ENCODE data around the gene COL4A6. TPM values are rescaled to one million over a fixed set of nuclear protein-coding genes. Genes with fewer than 3 reads are reported as not detected.

The COL4A6 gene
- total and polyA plus RNA-seq, 9 donors, result 3.3 to 32.1 (median 11.7) TPM

DNA sequence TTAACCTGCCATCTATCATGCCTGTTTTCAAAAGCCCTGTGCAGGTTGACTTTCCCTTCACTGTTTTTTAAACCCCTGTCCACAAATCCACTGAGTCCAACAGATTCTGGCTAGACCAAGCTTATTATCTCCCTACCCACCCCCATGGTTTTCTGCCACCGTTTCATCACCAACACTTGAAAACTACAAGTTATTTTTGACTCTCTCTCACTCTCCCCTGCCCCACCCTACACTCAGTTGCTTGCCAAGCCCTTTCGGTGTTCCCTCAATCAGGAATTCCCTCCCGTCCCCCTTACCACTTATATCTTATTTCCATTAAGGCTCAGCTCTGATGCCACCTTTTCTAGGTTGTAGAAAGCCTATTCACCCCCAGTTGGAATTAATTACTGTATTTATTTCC, 316.9 kb downstream of the COL4A6 start:
- 40 to 46% (median 46%) methylated on average over 3 of the region's 3 CpGs for WGBS, 3 donors
- TF ChIP-seq EP300 (IDR thresholded peaks at IDR 0.05) (no peak), POLR2A (IDR thresholded peaks at IDR 0.05) (no peak)
- TF ChIP-seq, protein P1, sequence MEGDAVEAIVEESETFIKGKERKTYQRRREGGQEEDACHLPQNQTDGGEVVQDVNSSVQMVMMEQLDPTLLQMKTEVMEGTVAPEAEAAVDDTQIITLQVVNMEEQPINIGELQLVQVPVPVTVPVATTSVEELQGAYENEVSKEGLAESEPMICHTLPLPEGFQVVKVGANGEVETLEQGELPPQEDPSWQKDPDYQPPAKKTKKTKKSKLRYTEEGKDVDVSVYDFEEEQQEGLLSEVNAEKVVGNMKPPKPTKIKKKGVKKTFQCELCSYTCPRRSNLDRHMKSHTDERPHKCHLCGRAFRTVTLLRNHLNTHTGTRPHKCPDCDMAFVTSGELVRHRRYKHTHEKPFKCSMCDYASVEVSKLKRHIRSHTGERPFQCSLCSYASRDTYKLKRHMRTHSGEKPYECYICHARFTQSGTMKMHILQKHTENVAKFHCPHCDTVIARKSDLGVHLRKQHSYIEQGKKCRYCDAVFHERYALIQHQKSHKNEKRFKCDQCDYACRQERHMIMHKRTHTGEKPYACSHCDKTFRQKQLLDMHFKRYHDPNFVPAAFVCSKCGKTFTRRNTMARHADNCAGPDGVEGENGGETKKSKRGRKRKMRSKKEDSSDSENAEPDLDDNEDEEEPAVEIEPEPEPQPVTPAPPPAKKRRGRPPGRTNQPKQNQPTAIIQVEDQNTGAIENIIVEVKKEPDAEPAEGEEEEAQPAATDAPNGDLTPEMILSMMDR (IDR thresholded peaks at IDR 0.05), result no peak
- H3K9me3 ChIP-seq, result no peaks in the 10 kb centered on the region

DNA sequence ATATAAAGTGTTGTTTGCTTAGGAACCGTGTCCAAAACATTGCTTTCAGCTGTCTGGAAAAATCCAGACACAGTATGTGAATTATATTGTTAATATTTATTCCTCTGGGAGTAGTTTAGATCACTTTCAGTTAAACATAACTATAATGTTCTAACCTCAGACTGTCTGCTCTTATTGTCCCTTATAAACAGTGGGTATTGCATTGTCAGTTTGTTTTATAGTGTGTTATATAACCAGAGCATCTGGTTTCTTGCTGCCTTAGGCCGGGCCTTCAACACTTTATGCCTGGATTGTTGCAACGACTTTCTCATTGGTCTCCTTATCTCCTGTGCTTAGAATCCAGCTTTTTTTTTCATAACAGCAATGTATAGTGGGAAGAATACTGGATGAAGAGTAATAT, 320.2 kb downstream of the COL4A6 start:
- Histone ChIP-seq H3K4me1 (ENCODE audit: insufficient read depth) (no peaks in the 10 kb centered on the region), H3K27me3 (no peaks in the 10 kb centered on the region), H3K27ac (no peak overlapping the region), H3K4me3 (no peak overlapping the region), H3K9me3 (no peaks in the 10 kb centered on the region), H3K36me3 (no peaks in the 10 kb centered on the region)
- intact Hi-C loops (cut with DNase I), result no loop called here
- no peak for DNase-seq
- WGBS, 3 donors, result 54 to 56% (median 56%) methylated on average over 3 of the region's 3 CpGs
- no peak for TF ChIP-seq POLR2A (IDR thresholded peaks at IDR 0.05)

More for the DNA sequence above, 316.9 kb downstream of the COL4A6 start:
- Histone ChIP-seq H3K4me1 (ENCODE audit: insufficient read depth) (no peaks in the 10 kb centered on the region), H3K27ac (no peak overlapping the region), H3K27me3 (no peaks in the 10 kb centered on the region), H3K4me3 (no peak overlapping the region), H3K36me3 (no peaks in the 10 kb centered on the region)
- intact Hi-C loops (cut with DNase I), result no loop called here
- no peak for DNase-seq

DNA sequence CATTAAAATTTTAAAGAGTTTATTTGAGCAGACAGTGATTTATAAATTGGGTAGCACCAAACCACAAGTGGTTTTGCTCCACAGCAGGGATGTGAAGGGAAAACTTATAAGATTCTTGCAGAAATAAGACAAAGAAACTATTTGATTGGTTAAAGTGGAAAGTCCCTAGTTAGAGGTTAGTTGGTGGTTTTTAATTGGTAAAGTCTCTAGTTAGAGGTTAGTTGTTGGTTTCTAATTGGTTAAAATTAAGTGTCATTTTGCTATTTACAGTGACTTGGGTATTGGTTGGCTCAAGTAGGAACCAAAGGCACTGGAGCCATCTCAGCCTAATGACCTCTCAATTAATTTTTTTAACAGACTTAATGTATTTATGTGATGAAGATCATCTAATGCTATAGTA, 323.7 kb downstream of the COL4A6 start:
- no peak for DNase-seq
- Histone ChIP-seq H3K27me3 (no peaks in the 10 kb centered on the region), H3K9me3 (no peaks in the 10 kb centered on the region), H3K27ac (no peak overlapping the region), H3K36me3 (no peaks in the 10 kb centered on the region), H3K4me1 (ENCODE audit: insufficient read depth) (no peaks in the 10 kb centered on the region), H3K4me3 (no peak overlapping the region)
- intact Hi-C loops (cut with DNase I), result no loop called here
- TF ChIP-seq POLR2A (IDR thresholded peaks at IDR 0.05) (no peak), EP300 (IDR thresholded peaks at IDR 0.05) (no peak)

Other genes starting within 250 kb of the COL4A6 start
- gene COL4A5, start 1.4 kb upstream of the COL4A6 start, total RNA-seq, result 10 to 100 TPM; 18.8 to 75.9 (median 45.3) TPM
- gene COL4A5, start 1.4 kb upstream of the COL4A6 start, polyA plus RNA-seq, result 10 to 100 TPM; 10.2 to 63.0 TPM